Measurements from ENCODE around the gene EPN2.

Gene EPN2

GRCh38 chr17:19304751-19305150 is 67.6 kb downstream of the EPN2 start:
- no peak for DNase-seq (ENCODE audit: low read depth)
- H3K4me3 ChIP-seq (ENCODE audit: control insufficient read depth, low read depth, low read length): no peak overlapping the region
- no peak for TF ChIP-seq CTCF (conservative IDR thresholded peaks at IDR 0.05; ENCODE audit: control insufficient read depth, insufficient read depth, low read depth, low read length)

- no peak overlapping the region for H3K4me3 ChIP-seq (ENCODE audit: control insufficient read depth, low read depth, low read length)
- no peak for DNase-seq (ENCODE audit: low read depth)
- TF ChIP-seq CTCF (conservative IDR thresholded peaks at IDR 0.05; ENCODE audit: control insufficient read depth, insufficient read depth, low read depth, low read length): no peak
Observed at GRCh38 chr17:19305256-19305655, 68.1 kb downstream of the EPN2 start.

GRCh38 chr17:19305761-19306159 is 68.6 kb downstream of the EPN2 start:
- no peak overlapping the region for H3K4me3 ChIP-seq (ENCODE audit: control insufficient read depth, low read depth, low read length)
- TF ChIP-seq CTCF (conservative IDR thresholded peaks at IDR 0.05; ENCODE audit: control insufficient read depth, insufficient read depth, low read depth, low read length): no peak
- no peak for DNase-seq (ENCODE audit: low read depth)

GRCh38 chr17:19306160-19307111 is 69.3 kb downstream of the EPN2 start:
- DNase-seq (ENCODE audit: low read depth): no peak
- no peak overlapping the region for H3K4me3 ChIP-seq (ENCODE audit: control insufficient read depth, low read depth, low read length)
- no peak for TF ChIP-seq CTCF (conservative IDR thresholded peaks at IDR 0.05; ENCODE audit: control insufficient read depth, insufficient read depth, low read depth, low read length)

- no peak overlapping the region for H3K4me3 ChIP-seq (ENCODE audit: control insufficient read depth, low read depth, low read length)
- DNase-seq (ENCODE audit: low read depth): no peak
- TF ChIP-seq CTCF (conservative IDR thresholded peaks at IDR 0.05; ENCODE audit: control insufficient read depth, insufficient read depth, low read depth, low read length): no peak
Observed at GRCh38 chr17:19307521-19307920, 70.4 kb downstream of the EPN2 start.

- no peak for DNase-seq (ENCODE audit: low read depth)
- no peak overlapping the region for H3K4me3 ChIP-seq (ENCODE audit: control insufficient read depth, low read depth, low read length)
- TF ChIP-seq CTCF (conservative IDR thresholded peaks at IDR 0.05; ENCODE audit: control insufficient read depth, insufficient read depth, low read depth, low read length): no peak
Observed at GRCh38 chr17:19308398-19308797, 71.2 kb downstream of the EPN2 start.
